GM12878 (cell line): ENCODE results near the gene LAMB4. TPM values are rescaled to one million over a fixed set of nuclear protein-coding genes. Genes with fewer than 3 reads are reported as not detected.

Source experiments
- ATAC-seq: fragments of 200-7000 bp; cut with Tn5 transposase; 3 replicates; pipeline ENCODE4 v1.9.1; 2020; ENCODE audit warnings: mild to moderate bottlenecking, moderate library complexity
- BruUV-seq: library from RNA; stranded (reverse); fragments of 400-500 nt; replicated peaks from 2 replicates; lab custom pipeline; 2021; lab: Mats Ljungman, UMichigan
- CTCF ChIA-PET: fragments of 300-600 bp; sonication (Branson Sonifier 250); formaldehyde crosslinking; extraction: SDS; loops from one replicate; lab custom pipeline; 2021; ENCODE audit warnings: inconsistent platforms; lab: Yijun Ruan, JAX
- POLR2A ChIA-PET: fragments of 350-600 bp; formaldehyde crosslinking; extraction: SDS; loops from one replicate; lab custom pipeline; 2021; ENCODE audit warnings: inconsistent platforms; lab: Charles Lee
- RAD21 ChIA-PET: fragments of 300-600 bp; sonication (Branson Sonifier 250); formaldehyde crosslinking; loops from one replicate; lab custom pipeline; 2023; ENCODE audit warnings: antibody characterized with exemption; ENCODE audit not compliant: unreplicated experiment; lab: Charles Lee
- SMC1A ChIA-PET: fragments of 300-600 bp; sonication (Branson Sonifier 250); formaldehyde crosslinking; loops from one replicate; lab custom pipeline; 2023; ENCODE audit not compliant: unreplicated experiment, uncharacterized antibody; lab: Charles Lee
- DNase-seq: peaks from one replicate; pipeline ENCODE4 v3.0.0-alpha.2; 2011; ENCODE audit warnings: low read depth, low spot score
- FAIRE-seq: peaks from 3 replicates; lab custom pipeline; 2011; peaks lifted over from hg19 to GRCh38; lab: Jason Lieb, UNC
- H2AFZ ChIP-seq: 2 replicates; pipeline ENCODE4 v1.6.0; 2011; ENCODE audit warnings: low read depth, low read length, control low read depth; ENCODE audit not compliant: control insufficient read depth
- H3K27ac ChIP-seq: 2 replicates; pipeline ENCODE4 v1.5.1; 2011; ENCODE audit warnings: control low read depth; ENCODE audit not compliant: control insufficient read depth, insufficient read depth
- H3K27me3 ChIP-seq, 2 experiments: replicated peaks in 1 of 2; 2 replicates each; pipeline versions ENCODE4 v1.6.0 to v1.6.1; 2011; ENCODE audit warnings: low read length in 1 of 2; ENCODE audit not compliant: control insufficient read depth in 2 of 2, insufficient read depth in 2 of 2
- H3K36me3 ChIP-seq, 2 experiments: 2 replicates each; pipeline ENCODE4 v1.5.1; 2011; ENCODE audit warnings: low read length in 1 of 2; ENCODE audit not compliant: control insufficient read depth in 2 of 2, insufficient read depth in 2 of 2
- H3K4me1 ChIP-seq: 2 replicates; pipeline ENCODE4 v1.6.1; 2011; ENCODE audit warnings: mild to moderate bottlenecking, low read length, moderate library complexity, mixed read lengths; ENCODE audit not compliant: control insufficient read depth, insufficient read depth
- H3K4me2 ChIP-seq: 2 replicates; pipeline ENCODE4 v1.6.0; 2011; ENCODE audit warnings: control low read depth; ENCODE audit not compliant: control insufficient read depth, insufficient read depth
- H3K4me3 ChIP-seq: fragments of 200-600 bp; sonication (generic); 2 replicates; pipeline ENCODE4 v1.5.1; 2016
- H3K79me2 ChIP-seq: 2 replicates; pipeline ENCODE4 v1.6.0; 2011; ENCODE audit warnings: low read length; ENCODE audit not compliant: control insufficient read depth, insufficient read depth
- H3K9ac ChIP-seq: 2 replicates; pipeline ENCODE4 v1.8.0; 2011; ENCODE audit warnings: low read length, control low read depth, mixed read lengths; ENCODE audit not compliant: control insufficient read depth, insufficient read depth
- H3K9me3 ChIP-seq: replicated peaks from 3 replicates; pipeline ENCODE4 v1.5.1; 2011; ENCODE audit warnings: mild to moderate bottlenecking, low read length; ENCODE audit not compliant: control insufficient read depth, insufficient read depth
- H4K20me1 ChIP-seq: 2 replicates; pipeline ENCODE4 v1.6.0; 2011; ENCODE audit not compliant: control insufficient read depth, insufficient read depth
- ATF7 ChIP-seq: fragments of 450-650 bp; IDR thresholded peaks from 2 replicates; pipeline ENCODE4 v1.6.1; 2016; ENCODE audit warnings: low read depth, mild to moderate bottlenecking
- BACH1 ChIP-seq: fragments of 450-650 bp; IDR thresholded peaks from 2 replicates; pipeline ENCODE4 v1.6.1; 2017; ENCODE audit warnings: mild to moderate bottlenecking, borderline replicate concordance
- HDAC2 ChIP-seq: fragments of 200-600 bp; sonication (generic); IDR thresholded peaks from 2 replicates; pipeline ENCODE4 v1.6.1; 2017
- NFYB ChIP-seq: IDR thresholded peaks from 2 replicates; pipeline ENCODE4 v1.6.1; 2011; ENCODE audit warnings: low read depth, mild to moderate bottlenecking, low read length, improper control_type of control experiment, moderate library complexity; ENCODE audit not compliant: insufficient read depth
- NR2C1 ChIP-seq: fragments of 450-650 bp; IDR thresholded peaks from 2 replicates; pipeline ENCODE4 v1.6.1; 2017; ENCODE audit warnings: antibody characterized with exemption, mild to moderate bottlenecking, moderate library complexity
- NR2F1 ChIP-seq: fragments of 450-650 bp; conservative IDR thresholded peaks from 2 replicates; pipeline ENCODE4 v1.6.1; 2017; ENCODE audit warnings: mild to moderate bottlenecking
- PAX8 ChIP-seq: fragments of 450-650 bp; IDR thresholded peaks from 2 replicates; pipeline ENCODE4 v1.6.1; 2017; ENCODE audit warnings: mild to moderate bottlenecking, moderate library complexity
- POU2F2 ChIP-seq: IDR thresholded peaks from 3 replicates; pipeline ENCODE4 v1.6.1; 2011; ENCODE audit warnings: low read depth, mild to moderate bottlenecking, low read length, borderline replicate concordance
- RAD21 ChIP-seq: IDR thresholded peaks from 2 replicates; pipeline ENCODE4 v1.6.1; 2011; ENCODE audit warnings: mild to moderate bottlenecking, low read depth, low read length, moderate library complexity; ENCODE audit not compliant: insufficient read depth
- WGBS: methylation state at CpG from one replicate; pipeline ENCODE4 v1.1.6; 2016; ENCODE audit warnings: low lambda C conversion rate; ENCODE audit not compliant: insufficient replicate concordance, insufficient coverage; ENCODE audit errors: missing lambda C conversion rate; 5-methylcytosine and 5-hydroxymethylcytosine counted together
- in situ Hi-C: fragments of 300-500 bp; cut with MboI; formaldehyde crosslinking; loops from 9 replicates; pipeline ENCODE4 v1.14.3; 2018; ENCODE audit warnings: mixed read lengths
- intact Hi-C: fragments of 100-400 bp; cut with micrococcal nuclease; formaldehyde crosslinking; loops from one replicate; pipeline ENCODE4 v1.14.2; 2022; ENCODE audit not compliant: unreplicated experiment
- polyA plus RNA-seq, 11 experiments: library from polyadenylated mRNA; depleted of rRNA in 4 of 11; unstranded in 6 of 11; stranded (reverse) in 5 of 11; fragments of >200 nt; fragmentation: Nextera tagmentation in 4 of 11; fragmentation: Illumina TruSeq in 1 of 11; extraction: Ambion mirVana in 4 of 11; extraction: Trizol in 1 of 11; gene quantifications; 1 replicate in 1 of 11; 2 replicates in 10 of 11; pipeline versions ENCODE4 v1.2.1 to v1.2.3, GENCODE V29; 2011 to 2016; ENCODE audit warnings: inconsistent platforms in 2 of 11, missing spikeins in 2 of 11, low read depth in 1 of 11
- total RNA-seq, 4 experiments: library from RNA; depleted of rRNA in 3 of 4; stranded (reverse); fragments of >200 nt in 3 of 4; fragmentation: Illumina TruSeq in 1 of 4; extraction: Trizol in 1 of 4; gene quantifications; 2 replicates each; pipeline versions ENCODE4 v1.2.1 to v1.2.3, GENCODE V29; 2013 to 2021
- TF ChIP-seq, protein P1 (sequence below): fragments of 450-650 bp; IDR thresholded peaks from 2 replicates; pipeline ENCODE4 v1.6.1; 2017; ENCODE audit warnings: mild to moderate bottlenecking, moderate library complexity
- TF ChIP-seq, protein P2 (sequence below): IDR thresholded peaks from 2 replicates; pipeline ENCODE4 v1.6.1; 2011; ENCODE audit warnings: borderline replicate concordance, low read depth, mild to moderate bottlenecking, moderate library complexity, low read length; ENCODE audit not compliant: insufficient read depth, poor library complexity, severe bottlenecking
- TF ChIP-seq, protein P3 (sequence below): IDR thresholded peaks from 2 replicates; pipeline ENCODE4 v1.6.1; 2011; ENCODE audit warnings: low read depth, mild to moderate bottlenecking, low read length, moderate library complexity, borderline replicate concordance; ENCODE audit errors: extremely low read depth
- TF ChIP-seq, protein P4 (sequence below): IDR thresholded peaks from 2 replicates; pipeline ENCODE4 v1.6.1; 2012; ENCODE audit warnings: mild to moderate bottlenecking, low read depth, low read length

The LAMB4 gene
- total and polyA plus RNA-seq, 10 of the 15 experiments (the other 5 are each of a cell fraction or from before 2014, with no cell fraction given), result 0.04 to 0.06 TPM; not detected in 8

DNA sequence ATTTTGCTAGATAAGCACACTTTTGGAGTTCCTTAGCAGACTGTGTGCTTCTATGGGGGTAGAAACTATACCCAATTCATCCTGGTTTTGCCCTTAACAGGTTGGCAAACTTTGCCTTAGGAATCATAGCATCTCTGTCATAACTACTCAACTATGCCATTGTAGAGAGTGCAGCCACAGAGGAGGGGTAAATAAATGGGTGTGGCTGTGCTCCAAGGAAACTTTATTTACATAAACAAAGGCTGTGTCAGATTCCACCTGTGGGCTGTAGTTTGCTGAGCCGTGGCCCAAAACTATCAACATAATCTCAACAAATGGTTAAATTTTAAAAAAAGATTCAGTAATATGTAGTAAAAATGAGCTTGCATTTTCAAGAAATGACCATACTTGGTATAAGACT, 75.6 kb downstream of the LAMB4 start (continued):
- TF ChIP-seq NFYB, result no peak

DNA sequence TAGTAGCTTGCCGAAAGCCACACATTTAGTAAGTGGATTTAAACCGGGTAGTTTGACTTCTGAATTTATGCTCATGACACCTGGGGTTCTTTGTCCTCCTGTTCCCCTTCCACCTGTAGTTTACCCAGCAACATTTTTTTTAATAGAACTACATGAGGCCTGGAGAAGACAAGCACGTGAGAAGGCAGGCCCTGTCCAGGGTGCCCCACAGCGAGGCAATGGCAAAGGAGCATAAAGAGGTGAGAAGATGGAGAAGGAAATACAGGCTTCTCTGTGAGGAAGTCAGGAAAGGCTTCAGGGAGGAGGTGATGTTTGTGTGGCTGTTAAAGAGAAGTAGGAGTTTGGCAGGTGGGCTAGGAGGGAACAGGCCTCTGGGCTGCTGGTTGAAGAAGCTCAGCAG, 76.9 kb downstream of the LAMB4 start:
- no peak overlapping the region for H2AFZ ChIP-seq
- no peaks in the 10 kb centered on the region for H3K36me3 ChIP-seq
- peaks cover 0 to 2% of the 10 kb centered on the region in 2 experiments; a peak in 1 of 4 replicates for H3K27me3 ChIP-seq
- ChIA-PET CTCF (no interaction called here), SMC1A (interaction anchor here (1.4 kb wide), 1 partner anchor 9 kb away, joined by 3 read pairs; no protein-coding TSS in a partner anchor), RAD21 (no interaction called here), POLR2A (no interaction called here)
- H3K9ac ChIP-seq, result no peak overlapping the region
- FAIRE-seq, result no peak
- H4K20me1 ChIP-seq, result no peaks in the 10 kb centered on the region
- in situ Hi-C loops, result no loop called here
- ATAC-seq, result no peak
- BruUV-seq, result no TSS peak
- no peaks in the 10 kb centered on the region for H3K9me3 ChIP-seq
- H3K79me2 ChIP-seq, result no peaks in the 10 kb centered on the region
- DNase-seq, result no peak
- H3K27ac ChIP-seq, result no peak overlapping the region
- H3K4me3 ChIP-seq, result no peak overlapping the region
- 36% methylated on average over 4 of the region's 4 CpGs for WGBS
- no peaks in the 10 kb centered on the region; the same call in 1 of the 2 replicates for H3K4me1 ChIP-seq
- no peak overlapping the region for H3K4me2 ChIP-seq
- intact Hi-C loops, result no loop called here
- TF ChIP-seq BACH1 (no peak), POU2F2 (no peak), NR2C1 (no peak), NR2F1 (no peak), ATF7 (no peak), HDAC2 (no peak), PAX8 (no peak), RAD21 (no peak)
- TF ChIP-seq, protein P1, sequence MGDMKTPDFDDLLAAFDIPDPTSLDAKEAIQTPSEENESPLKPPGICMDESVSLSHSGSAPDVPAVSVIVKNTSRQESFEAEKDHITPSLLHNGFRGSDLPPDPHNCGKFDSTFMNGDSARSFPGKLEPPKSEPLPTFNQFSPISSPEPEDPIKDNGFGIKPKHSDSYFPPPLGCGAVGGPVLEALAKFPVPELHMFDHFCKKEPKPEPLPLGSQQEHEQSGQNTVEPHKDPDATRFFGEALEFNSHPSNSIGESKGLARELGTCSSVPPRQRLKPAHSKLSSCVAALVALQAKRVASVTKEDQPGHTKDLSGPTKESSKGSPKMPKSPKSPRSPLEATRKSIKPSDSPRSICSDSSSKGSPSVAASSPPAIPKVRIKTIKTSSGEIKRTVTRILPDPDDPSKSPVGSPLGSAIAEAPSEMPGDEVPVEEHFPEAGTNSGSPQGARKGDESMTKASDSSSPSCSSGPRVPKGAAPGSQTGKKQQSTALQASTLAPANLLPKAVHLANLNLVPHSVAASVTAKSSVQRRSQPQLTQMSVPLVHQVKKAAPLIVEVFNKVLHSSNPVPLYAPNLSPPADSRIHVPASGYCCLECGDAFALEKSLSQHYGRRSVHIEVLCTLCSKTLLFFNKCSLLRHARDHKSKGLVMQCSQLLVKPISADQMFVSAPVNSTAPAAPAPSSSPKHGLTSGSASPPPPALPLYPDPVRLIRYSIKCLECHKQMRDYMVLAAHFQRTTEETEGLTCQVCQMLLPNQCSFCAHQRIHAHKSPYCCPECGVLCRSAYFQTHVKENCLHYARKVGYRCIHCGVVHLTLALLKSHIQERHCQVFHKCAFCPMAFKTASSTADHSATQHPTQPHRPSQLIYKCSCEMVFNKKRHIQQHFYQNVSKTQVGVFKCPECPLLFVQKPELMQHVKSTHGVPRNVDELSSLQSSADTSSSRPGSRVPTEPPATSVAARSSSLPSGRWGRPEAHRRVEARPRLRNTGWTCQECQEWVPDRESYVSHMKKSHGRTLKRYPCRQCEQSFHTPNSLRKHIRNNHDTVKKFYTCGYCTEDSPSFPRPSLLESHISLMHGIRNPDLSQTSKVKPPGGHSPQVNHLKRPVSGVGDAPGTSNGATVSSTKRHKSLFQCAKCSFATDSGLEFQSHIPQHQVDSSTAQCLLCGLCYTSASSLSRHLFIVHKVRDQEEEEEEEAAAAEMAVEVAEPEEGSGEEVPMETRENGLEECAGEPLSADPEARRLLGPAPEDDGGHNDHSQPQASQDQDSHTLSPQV, result no peak
- TF ChIP-seq, protein P2, sequence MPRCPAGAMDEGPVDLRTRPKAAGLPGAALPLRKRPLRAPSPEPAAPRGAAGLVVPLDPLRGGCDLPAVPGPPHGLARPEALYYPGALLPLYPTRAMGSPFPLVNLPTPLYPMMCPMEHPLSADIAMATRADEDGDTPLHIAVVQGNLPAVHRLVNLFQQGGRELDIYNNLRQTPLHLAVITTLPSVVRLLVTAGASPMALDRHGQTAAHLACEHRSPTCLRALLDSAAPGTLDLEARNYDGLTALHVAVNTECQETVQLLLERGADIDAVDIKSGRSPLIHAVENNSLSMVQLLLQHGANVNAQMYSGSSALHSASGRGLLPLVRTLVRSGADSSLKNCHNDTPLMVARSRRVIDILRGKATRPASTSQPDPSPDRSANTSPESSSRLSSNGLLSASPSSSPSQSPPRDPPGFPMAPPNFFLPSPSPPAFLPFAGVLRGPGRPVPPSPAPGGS, result no peak
- TF ChIP-seq, protein P3, sequence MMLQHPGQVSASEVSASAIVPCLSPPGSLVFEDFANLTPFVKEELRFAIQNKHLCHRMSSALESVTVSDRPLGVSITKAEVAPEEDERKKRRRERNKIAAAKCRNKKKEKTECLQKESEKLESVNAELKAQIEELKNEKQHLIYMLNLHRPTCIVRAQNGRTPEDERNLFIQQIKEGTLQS, result no peak
- TF ChIP-seq, protein P4, sequence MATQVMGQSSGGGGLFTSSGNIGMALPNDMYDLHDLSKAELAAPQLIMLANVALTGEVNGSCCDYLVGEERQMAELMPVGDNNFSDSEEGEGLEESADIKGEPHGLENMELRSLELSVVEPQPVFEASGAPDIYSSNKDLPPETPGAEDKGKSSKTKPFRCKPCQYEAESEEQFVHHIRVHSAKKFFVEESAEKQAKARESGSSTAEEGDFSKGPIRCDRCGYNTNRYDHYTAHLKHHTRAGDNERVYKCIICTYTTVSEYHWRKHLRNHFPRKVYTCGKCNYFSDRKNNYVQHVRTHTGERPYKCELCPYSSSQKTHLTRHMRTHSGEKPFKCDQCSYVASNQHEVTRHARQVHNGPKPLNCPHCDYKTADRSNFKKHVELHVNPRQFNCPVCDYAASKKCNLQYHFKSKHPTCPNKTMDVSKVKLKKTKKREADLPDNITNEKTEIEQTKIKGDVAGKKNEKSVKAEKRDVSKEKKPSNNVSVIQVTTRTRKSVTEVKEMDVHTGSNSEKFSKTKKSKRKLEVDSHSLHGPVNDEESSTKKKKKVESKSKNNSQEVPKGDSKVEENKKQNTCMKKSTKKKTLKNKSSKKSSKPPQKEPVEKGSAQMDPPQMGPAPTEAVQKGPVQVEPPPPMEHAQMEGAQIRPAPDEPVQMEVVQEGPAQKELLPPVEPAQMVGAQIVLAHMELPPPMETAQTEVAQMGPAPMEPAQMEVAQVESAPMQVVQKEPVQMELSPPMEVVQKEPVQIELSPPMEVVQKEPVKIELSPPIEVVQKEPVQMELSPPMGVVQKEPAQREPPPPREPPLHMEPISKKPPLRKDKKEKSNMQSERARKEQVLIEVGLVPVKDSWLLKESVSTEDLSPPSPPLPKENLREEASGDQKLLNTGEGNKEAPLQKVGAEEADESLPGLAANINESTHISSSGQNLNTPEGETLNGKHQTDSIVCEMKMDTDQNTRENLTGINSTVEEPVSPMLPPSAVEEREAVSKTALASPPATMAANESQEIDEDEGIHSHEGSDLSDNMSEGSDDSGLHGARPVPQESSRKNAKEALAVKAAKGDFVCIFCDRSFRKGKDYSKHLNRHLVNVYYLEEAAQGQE, result no peak
